ENCODE measurements around the gene SIGLEC10.
"Not testable (repeated sequence)": the region's sequence is repeated elsewhere in the genome, so short reads cannot be mapped to it uniquely, and the experiment has no call there.

SIGLEC10 gene, protein sequence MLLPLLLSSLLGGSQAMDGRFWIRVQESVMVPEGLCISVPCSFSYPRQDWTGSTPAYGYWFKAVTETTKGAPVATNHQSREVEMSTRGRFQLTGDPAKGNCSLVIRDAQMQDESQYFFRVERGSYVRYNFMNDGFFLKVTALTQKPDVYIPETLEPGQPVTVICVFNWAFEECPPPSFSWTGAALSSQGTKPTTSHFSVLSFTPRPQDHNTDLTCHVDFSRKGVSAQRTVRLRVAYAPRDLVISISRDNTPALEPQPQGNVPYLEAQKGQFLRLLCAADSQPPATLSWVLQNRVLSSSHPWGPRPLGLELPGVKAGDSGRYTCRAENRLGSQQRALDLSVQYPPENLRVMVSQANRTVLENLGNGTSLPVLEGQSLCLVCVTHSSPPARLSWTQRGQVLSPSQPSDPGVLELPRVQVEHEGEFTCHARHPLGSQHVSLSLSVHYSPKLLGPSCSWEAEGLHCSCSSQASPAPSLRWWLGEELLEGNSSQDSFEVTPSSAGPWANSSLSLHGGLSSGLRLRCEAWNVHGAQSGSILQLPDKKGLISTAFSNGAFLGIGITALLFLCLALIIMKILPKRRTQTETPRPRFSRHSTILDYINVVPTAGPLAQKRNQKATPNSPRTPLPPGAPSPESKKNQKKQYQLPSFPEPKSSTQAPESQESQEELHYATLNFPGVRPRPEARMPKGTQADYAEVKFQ

DNA sequence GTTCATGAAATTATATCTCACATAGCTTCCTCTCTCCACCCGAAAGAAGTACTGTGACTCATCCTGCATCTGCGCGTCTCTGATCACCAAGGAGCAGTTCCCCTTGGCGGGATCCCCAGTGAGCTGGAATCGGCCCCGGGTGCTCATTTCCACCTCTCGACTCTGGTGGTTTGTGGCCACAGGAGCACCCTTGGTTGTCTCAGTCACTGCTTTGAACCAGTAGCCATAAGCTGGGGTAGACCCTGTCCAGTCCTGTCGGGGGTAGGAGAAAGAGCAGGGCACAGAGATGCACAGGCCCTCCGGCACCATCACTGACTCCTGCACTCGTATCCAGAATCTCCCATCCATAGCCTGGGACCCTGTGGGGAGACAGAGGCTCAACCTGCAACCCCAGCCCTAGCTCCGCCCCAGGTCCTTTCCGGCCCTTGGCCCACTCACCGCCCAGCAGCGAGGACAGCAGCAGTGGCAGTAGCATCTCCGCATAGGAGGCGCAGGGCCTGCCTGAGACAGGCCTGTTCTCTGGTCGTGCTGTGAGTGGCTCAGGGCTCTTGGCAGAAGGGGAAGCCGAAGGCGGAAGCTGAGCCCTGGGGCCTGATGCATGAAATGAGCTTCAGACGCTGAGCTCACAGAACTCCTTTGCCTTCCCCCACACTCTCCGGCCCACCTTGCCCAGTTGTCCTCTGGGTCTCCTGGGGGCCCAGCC, at the start of gene SIGLEC10:
Gene SIGLEC10 (minus strand): TSS at position 536 of the 703 bp plus-strand sequence. CDS start 61 bp downstream, at position 475.
- DNase-seq: no peak

DNA sequence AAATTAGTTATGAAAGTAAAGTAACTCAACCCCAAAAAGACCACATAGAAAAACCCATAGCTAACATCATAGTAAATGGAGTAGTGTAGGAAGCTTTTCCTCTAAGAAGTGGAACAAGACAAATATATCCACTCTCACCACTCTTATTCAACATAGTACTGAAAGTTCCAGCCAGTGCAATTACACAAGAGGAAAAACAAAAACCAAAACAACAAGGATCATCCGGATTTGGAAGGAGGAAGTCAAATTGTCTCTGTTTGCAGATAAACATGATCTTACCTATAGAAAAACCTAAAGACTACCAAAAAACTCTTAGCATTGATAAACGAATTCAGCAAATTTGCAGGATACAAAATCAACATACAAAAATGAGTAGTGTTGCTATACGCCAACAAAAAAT, 49.3 kb upstream of the SIGLEC10 start:
- no peak for DNase-seq

DNA sequence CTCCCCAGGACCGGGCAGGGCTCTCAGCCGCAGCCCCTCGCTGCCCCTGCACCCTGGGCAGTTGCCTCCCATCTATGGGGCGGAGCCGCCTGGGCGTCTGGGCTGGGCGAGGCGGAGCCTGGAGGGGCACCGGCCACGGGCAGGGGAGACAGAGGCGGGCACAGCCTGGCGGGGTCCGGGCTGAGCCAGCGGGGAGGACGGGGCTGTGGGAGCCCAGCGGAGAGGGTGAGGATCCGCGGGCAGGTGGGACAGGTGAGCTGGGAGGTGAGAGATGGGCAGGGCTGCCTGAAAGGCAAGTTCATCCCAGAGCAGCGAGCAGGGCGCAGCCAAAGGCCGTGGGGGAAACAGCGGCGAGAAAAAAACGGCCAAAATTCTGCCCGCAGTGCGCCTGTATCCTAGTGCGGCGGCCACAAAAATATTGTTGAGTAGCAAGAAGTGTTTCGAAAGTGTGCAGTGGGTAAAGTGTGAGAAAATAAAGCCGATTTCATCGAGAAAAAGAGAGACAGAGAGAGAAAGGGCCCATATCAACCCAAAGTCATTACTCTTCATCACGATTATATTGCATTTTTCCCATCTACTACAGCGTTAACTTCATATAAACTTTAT, 46.6 kb upstream of the SIGLEC10 start:
- DNase-seq: not testable (repeated sequence)

DNA sequence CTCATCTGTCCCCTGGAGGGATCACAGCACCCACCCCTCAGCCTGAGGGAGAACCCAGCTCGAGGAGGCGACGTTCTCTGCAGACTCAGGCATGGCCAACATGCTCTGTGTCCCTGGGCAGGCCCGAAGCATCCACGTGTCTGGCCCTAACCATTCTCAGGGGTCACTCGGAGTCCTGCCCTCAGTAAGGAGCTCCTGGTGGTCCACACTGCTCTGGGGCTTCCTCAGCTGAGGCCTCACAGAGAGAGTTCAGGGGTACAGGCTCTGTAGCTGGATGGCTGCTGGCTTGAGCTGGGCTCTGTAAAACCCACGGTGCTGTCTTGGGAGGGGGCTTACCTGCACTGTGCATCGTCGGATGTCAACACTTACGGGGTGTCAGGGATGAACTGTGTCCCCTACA, 45.2 kb upstream of the SIGLEC10 start:
- no peak for DNase-seq

DNA sequence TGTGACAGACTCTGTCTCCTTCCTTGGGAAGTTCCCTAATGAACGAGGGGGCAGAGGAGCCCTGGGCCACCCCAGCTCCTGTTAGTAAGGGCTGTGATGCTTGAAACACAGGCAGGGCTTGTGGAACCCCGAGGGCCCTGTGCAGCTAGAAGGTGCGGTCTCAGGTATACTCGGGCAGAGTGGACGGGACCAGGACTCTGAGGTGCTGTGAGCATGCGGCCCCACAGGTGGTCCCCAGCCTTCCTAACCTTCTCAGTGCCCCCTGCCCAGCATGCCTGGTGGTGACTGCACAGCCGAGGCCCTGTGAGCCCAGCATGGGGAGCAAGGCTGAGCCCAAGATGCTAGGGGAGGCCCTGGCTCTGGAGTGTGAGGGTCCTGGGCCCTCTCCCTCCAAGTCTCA, 44.8 kb upstream of the SIGLEC10 start:
- DNase-seq: no peak

DNA sequence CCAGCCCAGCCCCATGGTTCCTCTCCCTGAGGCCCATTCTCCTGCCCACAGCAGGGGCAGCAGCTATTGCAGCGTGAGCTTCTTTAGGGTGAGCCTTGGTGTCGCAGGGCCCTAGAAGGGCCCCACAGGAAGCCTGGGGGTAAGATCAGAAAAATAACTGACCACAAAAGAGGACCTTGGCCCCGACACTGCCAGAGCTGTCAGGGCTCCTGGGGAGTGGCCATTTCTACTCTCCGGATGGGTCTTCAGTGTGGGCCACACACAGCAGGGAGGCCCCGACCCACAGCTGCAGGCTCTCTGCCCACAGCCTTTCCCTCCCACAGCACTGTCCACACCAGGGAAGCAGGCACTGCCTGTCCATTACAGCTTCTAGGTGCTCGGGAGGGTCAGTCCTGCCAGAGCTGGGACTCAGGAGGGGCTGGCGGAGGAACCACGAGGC, 44.3 kb upstream of the SIGLEC10 start:
- DNase-seq: no peak

DNA sequence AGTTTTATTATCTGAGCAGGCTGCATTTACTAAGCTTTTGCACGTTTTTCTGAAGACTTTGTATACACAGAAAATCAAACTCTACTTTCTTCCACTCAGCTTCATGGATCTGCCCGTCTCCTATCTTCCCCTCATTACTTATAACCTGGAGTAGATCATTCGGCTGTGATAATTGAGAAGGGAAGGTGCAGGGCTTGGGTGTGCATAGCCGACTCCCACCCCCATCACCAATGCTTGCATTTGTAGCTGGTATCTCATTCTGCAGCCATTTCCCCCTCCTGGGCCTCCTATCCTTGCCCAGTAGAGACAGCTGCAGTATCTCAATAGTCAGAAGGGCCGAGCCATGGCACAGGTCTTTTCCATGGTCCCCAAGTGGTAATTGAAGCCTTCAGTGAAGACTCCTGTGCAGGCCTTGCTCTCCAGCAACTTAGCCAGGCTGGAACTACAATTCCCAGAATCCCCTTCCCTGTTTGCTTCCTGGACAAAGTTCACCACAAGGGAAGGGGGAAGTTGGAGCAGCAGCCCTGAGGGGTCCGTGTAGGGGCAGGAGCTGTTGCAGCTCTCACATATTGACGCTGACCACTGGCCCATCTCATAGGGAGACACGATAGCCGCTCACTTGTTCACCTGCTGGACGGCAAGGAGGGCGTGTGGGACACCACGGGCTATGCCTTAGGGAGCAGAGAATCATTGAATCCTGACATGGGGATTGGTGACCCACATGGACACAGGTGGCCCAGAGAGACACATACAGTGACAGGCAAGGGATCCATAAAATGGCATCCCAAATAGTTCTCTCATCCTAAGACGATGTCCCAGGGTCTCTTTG, 42.9 kb upstream of the SIGLEC10 start:
- DNase-seq: no peak

DNA sequence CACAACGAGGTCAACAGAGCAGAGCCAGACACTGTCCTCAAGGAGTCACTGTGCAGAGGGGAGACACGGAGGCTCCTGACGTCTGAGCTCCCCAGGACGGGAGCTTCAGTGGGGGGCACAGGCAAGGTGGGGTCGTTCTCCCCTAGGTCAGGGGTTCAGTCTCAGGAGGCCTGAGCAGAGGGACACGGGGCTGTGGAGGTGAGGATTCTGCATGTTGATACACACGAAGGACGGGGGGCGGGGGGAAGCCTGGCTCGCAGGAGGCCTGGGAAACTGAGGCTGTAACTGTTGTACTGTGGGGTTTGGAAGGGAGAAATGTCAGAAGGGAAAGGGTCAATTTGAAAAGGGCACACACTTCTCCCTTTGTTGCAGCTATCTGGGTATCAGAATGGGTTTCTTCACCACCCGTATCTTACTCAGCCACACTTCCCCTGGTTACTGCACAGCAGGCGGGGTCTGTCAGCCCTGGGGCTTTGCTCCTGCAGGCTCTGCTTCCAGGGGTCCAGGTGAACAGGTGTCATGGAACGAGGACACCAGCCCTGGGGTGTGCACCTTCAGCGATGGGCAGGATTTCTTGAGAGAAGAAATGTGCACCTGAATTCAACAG, 41.6 kb upstream of the SIGLEC10 start:
- no peak for DNase-seq

DNA sequence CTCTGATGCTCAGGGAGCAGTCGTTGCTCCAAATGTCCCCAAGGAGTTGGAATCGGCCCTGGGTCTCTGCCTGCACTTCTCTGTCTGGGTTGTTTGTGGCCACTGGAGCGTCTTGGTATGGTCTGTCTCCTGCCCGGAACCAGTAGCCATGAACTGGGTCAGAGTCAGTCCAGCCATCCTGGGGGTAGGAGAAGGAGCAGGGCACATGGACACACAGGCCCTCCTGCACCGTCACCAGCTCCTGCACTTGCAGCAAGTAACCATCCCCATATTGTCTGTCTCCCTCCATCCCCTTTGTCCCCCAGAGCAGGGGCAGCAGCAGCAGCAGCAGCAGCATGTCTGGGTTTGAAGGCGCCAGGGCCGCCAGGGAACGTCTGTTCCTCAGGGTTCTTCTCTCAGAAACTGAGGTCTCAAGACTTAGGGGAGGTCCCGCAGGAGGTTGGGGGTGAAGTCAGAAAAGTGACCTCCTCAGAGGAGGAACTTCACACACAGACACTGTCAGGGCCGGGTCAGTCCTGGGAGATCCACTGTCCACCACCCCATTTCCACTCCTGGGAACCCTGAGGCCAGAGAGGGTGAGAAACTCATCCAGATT, 40.7 kb upstream of the SIGLEC10 start, which contains the start of gene SIGLEC8:
Gene SIGLEC8 (minus strand): TSS at position 404 of the 595 bp plus-strand sequence. CDS start 67 bp downstream, at position 337.
- no peak for DNase-seq

DNA sequence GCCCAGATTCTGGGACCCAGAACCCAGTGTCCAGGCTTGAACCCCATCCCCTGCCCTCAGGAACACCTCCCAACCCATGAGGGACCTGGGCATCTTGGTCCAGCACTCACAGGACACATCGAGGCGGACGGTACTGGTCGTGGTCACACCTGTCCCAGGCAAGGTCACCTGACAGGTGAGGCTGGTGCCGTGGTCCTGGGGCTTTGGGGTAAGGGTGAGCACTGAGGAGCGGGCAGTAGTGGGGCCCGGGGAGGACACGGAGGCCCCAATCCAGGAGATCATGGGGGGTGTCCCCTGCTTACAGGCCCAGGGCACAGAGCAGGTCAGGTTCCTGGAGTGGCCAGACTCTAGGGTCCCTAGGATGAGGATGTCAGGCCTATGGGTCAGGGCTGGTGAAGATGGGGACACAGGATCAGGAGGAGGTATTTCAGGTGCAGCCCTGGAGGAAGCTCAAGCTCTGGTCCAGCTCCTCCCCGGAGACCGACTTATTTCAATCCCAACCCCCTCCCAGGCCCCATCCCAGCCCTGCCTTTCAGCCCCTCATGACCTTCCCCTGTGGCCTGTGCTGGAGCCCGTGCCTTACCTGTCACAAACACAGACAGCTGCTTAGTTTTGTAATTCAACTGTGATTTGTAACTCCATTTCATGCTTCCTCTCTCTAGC, 40.0 kb upstream of the SIGLEC10 start:
- no peak for DNase-seq

DNA sequence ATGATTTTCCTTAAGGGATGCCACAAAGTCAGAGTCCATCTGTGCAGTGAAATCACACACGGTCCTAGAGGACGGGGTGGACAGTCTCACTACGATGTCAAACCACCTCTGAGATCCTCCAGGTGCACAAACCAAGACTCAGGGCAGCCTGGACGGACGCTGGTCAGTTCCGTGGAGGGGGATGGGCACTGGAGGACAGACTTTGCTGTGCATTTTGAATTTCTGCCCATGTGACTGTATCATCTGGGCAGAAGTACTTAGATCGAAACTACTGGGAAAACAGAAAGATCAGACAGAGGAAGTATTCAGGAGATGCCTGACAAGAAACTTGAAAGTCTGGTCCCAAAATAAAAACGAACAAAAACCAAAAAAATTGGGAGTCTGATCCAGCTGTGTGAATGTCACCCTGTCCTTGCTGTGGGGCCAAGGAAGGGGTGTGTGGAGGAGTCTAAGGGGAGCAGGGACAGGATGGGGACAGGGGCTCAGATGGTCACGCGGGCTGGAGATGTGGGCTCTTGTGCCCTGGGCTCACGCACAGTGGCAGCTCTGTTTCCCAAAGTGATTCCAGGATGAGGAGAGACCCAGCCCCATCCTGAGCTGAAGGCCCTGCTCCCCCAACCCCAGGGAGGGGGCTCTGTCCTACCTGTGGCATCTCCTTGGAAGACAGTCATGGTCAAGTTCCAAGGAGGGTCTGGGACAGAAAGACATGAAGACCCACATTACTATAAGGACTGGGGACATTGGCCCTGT, 39.3 kb upstream of the SIGLEC10 start:
- DNase-seq: no peak

DNA sequence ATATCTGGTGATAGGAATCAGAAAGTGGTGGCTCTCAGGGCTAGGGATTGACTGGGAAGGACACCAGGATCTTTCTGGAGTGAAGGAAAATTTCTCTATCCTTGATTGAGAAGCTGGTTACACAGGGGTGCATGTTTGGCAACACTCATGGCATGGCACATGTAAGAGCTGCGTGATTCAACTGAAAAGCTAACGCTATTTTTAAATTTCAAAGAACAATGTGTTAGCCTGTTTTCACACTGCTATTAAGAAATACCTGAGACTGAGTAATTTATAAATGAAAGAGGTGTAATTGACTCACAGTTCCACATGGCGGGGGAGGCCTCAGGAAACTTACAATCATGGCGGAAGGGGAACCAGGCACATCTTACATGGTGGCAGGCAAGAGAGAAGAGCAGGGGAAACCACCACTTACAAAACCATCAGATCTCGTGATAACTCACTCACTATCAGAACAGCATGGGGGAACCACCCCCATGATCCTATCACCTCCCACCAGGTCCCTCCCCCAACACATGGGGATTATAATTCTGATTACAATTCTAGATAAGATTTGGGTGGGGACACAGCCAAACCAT, 33.4 kb upstream of the SIGLEC10 start:
- no peak for DNase-seq

DNA sequence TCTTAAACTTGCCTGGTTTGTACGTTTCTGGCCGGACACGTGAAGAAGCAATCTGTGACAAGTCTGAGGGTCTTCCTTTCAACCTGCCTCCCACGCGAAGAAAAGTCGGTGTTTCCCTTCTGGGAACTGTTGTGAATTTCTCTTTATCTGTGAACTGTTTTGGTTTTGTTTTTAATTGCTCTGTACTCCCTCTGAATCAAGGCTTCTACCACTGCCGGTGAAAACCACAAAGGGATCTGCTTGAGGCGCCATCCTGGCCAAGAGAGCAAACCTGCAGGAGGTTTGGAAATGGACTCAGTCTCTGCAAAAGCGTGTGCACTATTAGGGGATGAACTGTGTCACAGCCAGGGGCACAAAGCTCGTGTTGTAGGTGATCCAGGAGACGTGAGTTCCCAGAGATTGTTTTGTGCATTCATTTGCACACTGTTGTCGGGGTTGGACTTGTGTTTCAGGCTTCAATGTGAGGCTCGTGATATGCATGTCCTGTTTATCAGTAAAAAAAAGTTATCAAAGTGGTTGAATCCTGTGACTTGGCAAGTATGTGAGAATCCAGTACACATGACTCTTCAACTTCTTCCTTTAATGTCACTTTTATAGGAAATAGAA, 31.1 kb upstream of the SIGLEC10 start:
- no peak for DNase-seq

DNA sequence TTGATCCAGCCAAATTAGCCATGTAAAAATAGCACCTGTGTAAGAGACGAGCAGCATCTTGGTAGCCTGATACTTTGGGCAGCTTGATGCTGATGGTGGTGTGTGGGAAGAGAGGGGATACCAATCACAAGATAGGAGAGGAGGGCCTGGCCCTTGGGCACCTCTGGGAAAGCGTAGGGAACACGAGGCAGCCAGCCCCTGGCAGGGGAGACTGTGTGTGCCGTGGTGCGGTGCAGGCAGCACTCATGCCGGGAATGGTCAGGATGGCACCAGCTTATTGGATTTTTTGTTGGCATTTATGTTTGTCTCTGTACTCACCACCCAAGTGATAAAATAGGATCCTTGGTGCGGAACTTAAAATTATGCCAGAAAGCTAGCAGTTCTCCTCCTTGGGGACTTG, 30.6 kb upstream of the SIGLEC10 start:
- no peak for DNase-seq

DNA sequence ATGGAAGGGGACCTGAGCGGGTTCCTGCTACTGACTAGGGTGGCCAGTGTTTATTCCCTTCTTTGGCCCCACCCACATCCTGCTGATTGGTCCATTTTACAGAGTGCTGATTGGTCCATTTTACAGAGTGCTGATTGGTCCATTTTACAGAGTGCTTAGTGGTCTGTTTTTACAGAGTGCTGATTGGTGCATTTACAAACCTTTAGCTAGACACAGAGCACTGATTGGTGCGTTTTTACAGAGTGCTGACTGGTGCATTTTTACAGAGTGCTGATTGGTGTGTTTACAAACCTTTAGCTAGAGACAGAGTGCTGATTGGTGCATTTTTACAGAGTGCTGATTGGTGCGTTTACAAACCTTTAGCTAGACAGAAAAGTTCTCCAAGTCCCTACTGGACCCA, 30.1 kb upstream of the SIGLEC10 start:
- not testable (repeated sequence) for DNase-seq

DNA sequence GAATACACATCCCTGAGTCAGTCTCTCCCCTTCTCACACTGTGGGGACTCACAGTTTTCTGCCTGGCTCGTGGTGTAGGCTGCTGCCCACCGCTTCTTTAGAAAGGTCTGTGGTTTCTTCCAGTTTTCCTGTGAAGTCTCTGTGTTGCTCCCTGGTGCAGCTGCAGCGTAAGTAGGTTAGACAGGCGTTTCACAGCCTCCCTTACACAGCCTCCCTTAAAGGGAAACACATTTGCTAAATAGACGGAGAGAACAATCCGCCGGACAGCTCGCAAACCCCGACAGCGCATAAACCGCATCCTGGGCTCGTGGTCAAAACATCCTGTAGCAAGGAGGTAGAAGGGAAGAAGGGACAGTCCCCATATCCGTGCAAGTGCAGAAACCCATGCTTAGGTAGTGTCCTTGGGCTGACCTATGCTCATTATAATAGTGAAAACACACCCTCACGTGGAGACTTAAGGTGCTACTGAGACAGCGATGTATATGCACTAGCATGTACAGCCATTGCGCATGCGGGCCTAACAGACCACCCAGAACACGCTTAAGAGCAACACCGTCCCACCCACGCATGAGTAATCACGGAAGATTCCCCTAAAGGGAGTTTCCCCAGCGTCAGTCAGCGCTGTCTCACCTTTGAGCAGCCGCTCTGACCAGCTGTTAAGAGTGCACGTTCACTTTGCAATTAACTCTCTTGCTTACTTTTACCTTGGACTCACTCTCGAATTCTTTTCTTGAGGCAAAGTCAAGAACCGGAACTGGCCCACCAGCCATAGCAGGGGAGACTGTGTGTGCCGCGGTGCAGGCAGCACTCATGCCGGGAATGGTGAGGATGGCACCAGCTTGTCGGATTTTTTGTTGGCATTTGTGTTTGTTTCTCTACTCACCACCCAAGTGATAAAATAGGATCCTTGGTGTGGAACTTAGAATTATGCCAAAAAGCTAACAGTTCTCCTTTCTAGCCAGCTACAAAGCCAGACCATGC, 24.3 kb upstream of the SIGLEC10 start:
- peak; percentile 57 to 79 (median 58) for DNase-seq

DNA sequence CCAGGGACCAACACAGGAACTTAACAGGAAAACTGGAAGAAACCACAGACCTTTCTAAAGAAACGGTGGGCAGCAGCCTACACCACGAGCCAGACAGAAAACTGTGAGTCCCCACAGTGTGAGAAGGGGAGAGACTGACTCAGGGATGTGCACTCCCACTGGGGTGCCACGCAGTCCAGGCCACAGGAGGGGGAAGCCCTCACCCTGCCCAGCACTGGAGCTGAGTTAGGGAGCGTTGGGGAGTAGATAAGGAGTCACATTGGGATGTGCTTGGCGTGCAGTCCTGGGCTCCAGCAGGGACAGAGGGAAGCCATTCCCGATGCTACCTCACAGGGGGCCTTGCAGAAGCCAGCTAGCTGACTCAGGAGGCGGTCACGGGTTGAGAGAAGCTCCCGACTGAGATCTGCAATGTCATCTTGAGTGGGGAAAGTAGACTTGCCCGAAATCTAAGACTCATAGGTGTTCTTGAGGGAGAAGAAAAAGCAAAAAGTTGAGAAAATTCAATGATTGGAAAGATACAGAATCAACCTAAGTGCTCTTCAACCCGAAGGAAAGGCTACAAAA, 23.5 kb upstream of the SIGLEC10 start:
- DNase-seq: peak in 1 of 4 experiments; percentile 25
